ENCODE data around the gene TMEM175. TPM values are rescaled to one million over a fixed set of nuclear protein-coding genes. Genes with fewer than 3 reads are reported as not detected.

The TMEM175 gene
- total and polyA plus RNA-seq, 2 of the 13 experiments (the other 11 are each of a cell fraction or from before 2014, with no cell fraction given): 5.1 to 9.9 TPM

GRCh38 chr4:931960-932712, at the start of gene TMEM175, which contains the start of gene GAK (continued):
- TF ChIP-seq GMEB1 (CRISPR knock-in tag; IDR thresholded peaks at IDR 0.05; ENCODE audit: borderline replicate concordance) (peak; percentile 99), ZNF615 (CRISPR knock-in tag; IDR thresholded peaks at IDR 0.05; ENCODE audit: borderline replicate concordance) (no peak), PCBP1 (IDR thresholded peaks at IDR 0.05; ENCODE audit: borderline replicate concordance, low read depth, low read length) (no peak), ZNF280B (CRISPR knock-in tag; IDR thresholded peaks at IDR 0.05; ENCODE audit: borderline replicate concordance) (peak; percentile 71), CHCHD3 (CRISPR knock-in tag; IDR thresholded peaks at IDR 0.05) (peak; percentile 69; the same call in 1 of the 2 replicates), ZNF337 (CRISPR knock-in tag; IDR thresholded peaks at IDR 0.05; ENCODE audit: borderline replicate concordance, low read depth) (no peak), ZNF746 (CRISPR knock-in tag; IDR thresholded peaks at IDR 0.05) (no peak), GTF2F1 (IDR thresholded peaks at IDR 0.05; ENCODE audit: low read length) (no peak), ATRX (CRISPR knock-in tag; IDR thresholded peaks at IDR 0.05; ENCODE audit: borderline replicate concordance) (no peak), ZNF609 (CRISPR knock-in tag; IDR thresholded peaks at IDR 0.05; ENCODE audit: borderline replicate concordance) (no peak; the same call in 1 of the 2 replicates), HNRNPH1 (optimal IDR thresholded peaks at IDR 0.05; ENCODE audit: low read depth, low read length) (no peak), KDM4B (CRISPR knock-in tag; IDR thresholded peaks at IDR 0.05) (no peak), HMG20B (CRISPR knock-in tag; conservative IDR thresholded peaks at IDR 0.05) (no peak), MEIS2 (CRISPR knock-in tag; IDR thresholded peaks at IDR 0.05) (peak; percentile 93), E2F1 (CRISPR knock-in tag; IDR thresholded peaks at IDR 0.05) (no peak; the same call in 1 of the 2 replicates), ZBTB8A (CRISPR knock-in tag; IDR thresholded peaks at IDR 0.05; ENCODE audit: borderline replicate concordance, low read depth) (no peak), ZNF350 (CRISPR knock-in tag; IDR thresholded peaks at IDR 0.05; ENCODE audit: borderline replicate concordance, low read depth) (no peak)

All from HepG2 (cell line).